ENCODE results near the gene CYP4F12. TPM values are rescaled to one million over a fixed set of nuclear protein-coding genes. Genes with fewer than 3 reads are reported as not detected.
"Not testable (repeated sequence)": the region's sequence is repeated elsewhere in the genome, so short reads cannot be mapped to it uniquely, and the experiment has no call there.

Gene CYP4F12
- total RNA-seq, 1 experiment from 2014 or later = not detected

DNA sequence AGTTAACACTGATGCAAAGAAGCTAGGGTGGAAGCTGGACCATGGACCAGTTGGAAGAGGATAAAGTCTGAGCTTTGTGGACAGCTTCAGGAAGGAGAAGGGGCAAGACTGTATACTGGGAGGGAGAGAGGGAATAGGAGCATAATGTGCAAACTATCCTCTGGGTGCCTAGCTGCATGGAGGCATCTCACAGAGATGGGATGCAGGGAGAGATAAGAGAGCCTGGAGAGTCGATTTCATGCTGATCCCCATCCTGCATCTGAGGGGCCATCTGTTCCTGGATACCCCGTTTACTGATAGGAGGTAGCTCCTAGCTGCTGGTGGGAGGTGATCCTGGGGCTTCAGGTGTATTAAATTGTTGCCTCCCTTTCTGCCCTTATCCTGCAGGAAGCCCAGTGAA is 23.4 kb upstream of the CYP4F12 start:
- no peaks in the 10 kb centered on the region for H3K23me2 ChIP-seq (ENCODE audit: insufficient read length, low read depth, low read length, poor library complexity, severe bottlenecking)
- Mint-ChIP-seq H3K27me3 (ENCODE audit: low read depth) (peaks cover 4% of the 10 kb centered on the region; the same call in 1 of the 2 replicates), H3K4me3 (no peak overlapping the region), H3K9me3 (peaks cover 95 to 96% of the 10 kb centered on the region in 2 experiments), H3K27ac (no peak overlapping the region), H3K4me1 (no peaks in the 10 kb centered on the region), H3K36me3 (ENCODE audit: insufficient read depth in 1 of 3, low read depth in 3 of 3) (peaks cover 4 to 54% (median 13%) of the 10 kb centered on the region in 3 experiments; a peak in 6 of 7 replicates)
- no peak overlapping the region for H2BK12ac ChIP-seq (ENCODE audit: insufficient read length, low read depth, low read length)
- no peaks in the 10 kb centered on the region for H3K27me3 ChIP-seq (ENCODE audit: insufficient read depth, low read length)
- no peak overlapping the region for H2AFZ ChIP-seq (ENCODE audit: low read length)
- no peak for TF ChIP-seq CTCF (conservative IDR thresholded peaks at IDR 0.05)
- no peaks in the 10 kb centered on the region for H4K20me1 ChIP-seq (ENCODE audit: control insufficient read depth, insufficient read depth, insufficient read length)
- no peak overlapping the region for H3K56ac ChIP-seq (ENCODE audit: insufficient read length, low read depth, low read length)
- H2BK15ac ChIP-seq (ENCODE audit: low read depth, low read length) = no peak overlapping the region
- H4K91ac ChIP-seq (ENCODE audit: insufficient read length, low read depth, low read length) = no peak overlapping the region
- H3K79me2 ChIP-seq (ENCODE audit: insufficient read depth, low read length) = no peaks in the 10 kb centered on the region
- H3K18ac ChIP-seq (ENCODE audit: insufficient read length, low read depth, low read length) = no peak overlapping the region
- H4K5ac ChIP-seq (ENCODE audit: insufficient read length, low read depth, low read length) = no peak overlapping the region
- no peak overlapping the region for H3K23ac ChIP-seq (ENCODE audit: insufficient read length, low read depth, low read length)
- H3K14ac ChIP-seq (ENCODE audit: insufficient read depth, low read length) = no peak overlapping the region
- no peak overlapping the region for H3K4me2 ChIP-seq (ENCODE audit: insufficient read depth, insufficient read length, low read length)
- no peak overlapping the region for H2BK120ac ChIP-seq (ENCODE audit: low read depth, low read length, poor library complexity, severe bottlenecking)
- H4K8ac ChIP-seq (replicated peaks; ENCODE audit: insufficient read length, low read depth, low read length) = no peak overlapping the region
- no peak for DNase-seq
- H3T11ph ChIP-seq (ENCODE audit: low read length) = no peak overlapping the region
- no peaks in the 10 kb centered on the region for H3K4me1 ChIP-seq (ENCODE audit: insufficient read depth, low read length)
- H2AK5ac ChIP-seq (ENCODE audit: insufficient read length, low read length) = no peak overlapping the region
- no CpG with 5 or more reads among the region's 2 CpGs for WGBS (ENCODE audit: extremely low coverage, insufficient read length, low lambda C conversion rate)
- H2BK5ac ChIP-seq (ENCODE audit: insufficient read length, low read length) = no peak overlapping the region
- H3K27ac ChIP-seq (ENCODE audit: insufficient read length, low read depth, low read length) = no peak overlapping the region
- H3K4ac ChIP-seq (ENCODE audit: low read depth, low read length) = no peak overlapping the region
- no peaks in the 10 kb centered on the region for H3K79me1 ChIP-seq (ENCODE audit: insufficient read depth, low read depth, low read length, poor library complexity, severe bottlenecking)
- H3K9ac ChIP-seq (ENCODE audit: extremely low read depth, insufficient read length, low read length) = no peak overlapping the region
- H2BK20ac ChIP-seq (ENCODE audit: low read depth, low read length, poor library complexity, severe bottlenecking) = no peak overlapping the region
- peaks cover 96% of the 10 kb centered on the region for H3K9me3 ChIP-seq (ENCODE audit: control insufficient read depth, low read depth, low read length)

DNA sequence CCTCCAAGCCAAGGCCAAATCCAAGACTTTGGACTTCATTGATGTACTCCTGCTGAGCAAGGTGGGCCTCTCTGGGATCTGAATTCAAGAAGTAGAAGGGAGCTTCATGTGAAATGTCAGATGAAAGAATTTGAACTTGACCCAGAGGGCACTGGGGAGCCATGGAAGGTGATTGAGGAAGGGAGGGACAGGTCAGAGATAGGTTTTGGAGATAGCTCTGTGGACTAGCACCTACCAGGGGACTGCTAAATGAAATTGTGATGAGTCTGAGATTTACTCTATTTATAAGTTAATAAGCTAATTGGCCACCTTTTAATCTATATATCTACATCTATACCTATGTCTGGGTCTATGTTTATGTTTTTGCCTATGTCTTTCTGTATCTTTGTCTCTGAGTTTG is 22.8 kb upstream of the CYP4F12 start:
- not testable (repeated sequence) for H3T11ph ChIP-seq (ENCODE audit: low read length); H2BK5ac ChIP-seq (ENCODE audit: insufficient read length, low read length); H3K79me1 ChIP-seq (ENCODE audit: insufficient read depth, low read depth, low read length, poor library complexity, severe bottlenecking); H3K9ac ChIP-seq (ENCODE audit: extremely low read depth, insufficient read length, low read length); H2BK20ac ChIP-seq (ENCODE audit: low read depth, low read length, poor library complexity, severe bottlenecking); H3K27ac Mint-ChIP-seq; H2AFZ ChIP-seq (ENCODE audit: low read length); H2BK12ac ChIP-seq (ENCODE audit: insufficient read length, low read depth, low read length); H4K5ac ChIP-seq (ENCODE audit: insufficient read length, low read depth, low read length); H2BK120ac ChIP-seq (ENCODE audit: low read depth, low read length, poor library complexity, severe bottlenecking); H4K8ac ChIP-seq (replicated peaks; ENCODE audit: insufficient read length, low read depth, low read length); H3K4me1 Mint-ChIP-seq; H3K4me1 ChIP-seq (ENCODE audit: insufficient read depth, low read length); H3K4me2 ChIP-seq (ENCODE audit: insufficient read depth, insufficient read length, low read length); H3K23ac ChIP-seq (ENCODE audit: insufficient read length, low read depth, low read length); H3K23me2 ChIP-seq (ENCODE audit: insufficient read length, low read depth, low read length, poor library complexity, severe bottlenecking); H3K79me2 ChIP-seq (ENCODE audit: insufficient read depth, low read length); H3K4ac ChIP-seq (ENCODE audit: low read depth, low read length); H3K27me3 Mint-ChIP-seq (ENCODE audit: low read depth); H4K20me1 ChIP-seq (ENCODE audit: control insufficient read depth, insufficient read depth, insufficient read length); H2AK5ac ChIP-seq (ENCODE audit: insufficient read length, low read length); H3K56ac ChIP-seq (ENCODE audit: insufficient read length, low read depth, low read length); H3K4me3 Mint-ChIP-seq; H4K91ac ChIP-seq (ENCODE audit: insufficient read length, low read depth, low read length); H3K18ac ChIP-seq (ENCODE audit: insufficient read length, low read depth, low read length); H3K14ac ChIP-seq (ENCODE audit: insufficient read depth, low read length); H3K27ac ChIP-seq (ENCODE audit: insufficient read length, low read depth, low read length); H3K27me3 ChIP-seq (ENCODE audit: insufficient read depth, low read length); H2BK15ac ChIP-seq (ENCODE audit: low read depth, low read length); DNase-seq
- Mint-ChIP-seq H3K36me3 (ENCODE audit: insufficient read depth in 1 of 3, low read depth in 3 of 3) (peaks cover 4 to 52% (median 13%) of the 10 kb centered on the region in 3 experiments; a peak in 6 of 7 replicates), H3K9me3 (peaks cover 95 to 96% of the 10 kb centered on the region in 2 experiments)
- peaks cover 96% of the 10 kb centered on the region for H3K9me3 ChIP-seq (ENCODE audit: control insufficient read depth, low read depth, low read length)

Measured in H9 (cell line).